B cell (primary cell): Measurements from ENCODE around the gene SEC61B. TPM values are rescaled to one million over a fixed set of nuclear protein-coding genes. Genes with fewer than 3 reads are reported as not detected.

ENCODE experiments used
- ATAC-seq: fragments of 200-7000 bp; cut with Tn5 transposase; one replicate; pipeline ENCODE4 v1.10.0; 2021; ENCODE audit warnings: low read depth, mild to moderate bottlenecking, moderate number of reproducible peaks, moderate library complexity
- CTCF ChIA-PET: fragments of 350-600 bp; sonication (Branson Sonifier 250); formaldehyde crosslinking; loops from one replicate; lab custom pipeline; 2021; ENCODE audit warnings: antibody characterized with exemption, inconsistent platforms; lab: Charles Lee
- POLR2A ChIA-PET: fragments of 350-600 bp; sonication (Branson Sonifier 250); formaldehyde crosslinking; loops from one replicate; lab custom pipeline; 2021; ENCODE audit warnings: antibody characterized with exemption; lab: Charles Lee
- DNase-seq: peaks from one replicate; pipeline ENCODE4 v3.0.0; 2013
- H2AFZ ChIP-seq: 2 replicates; pipeline ENCODE4 v1.6.1; 2012; ENCODE audit warnings: mild to moderate bottlenecking, low read depth, low read length; ENCODE audit not compliant: insufficient read depth, poor library complexity, severe bottlenecking
- H3K27ac ChIP-seq, 2 donors: 1 replicate in 1 of 2; 2 replicates in 1 of 2; pipeline ENCODE4 v1.5.1; 2012 to 2013; ENCODE audit warnings: low read length in 2 of 2, mild to moderate bottlenecking in 2 of 2, moderate library complexity in 1 of 2
- H3K27me3 ChIP-seq, 4 experiments: fragments of 200-600 bp in 1 of 4; sonication (generic) in 1 of 4; replicated peaks in 1 of 4; 1 replicate in 2 of 4; 2 replicates in 2 of 4; pipeline versions ENCODE4 v1.6.1 to v1.7.0; 2013 to 2016; ENCODE audit warnings: low read length in 3 of 4, mild to moderate bottlenecking in 2 of 4, mixed read lengths in 1 of 4, moderate library complexity in 1 of 4; ENCODE audit not compliant: insufficient read depth in 4 of 4, control insufficient read depth in 3 of 4; ENCODE audit errors: control extremely low read depth in 1 of 4
- H3K36me3 ChIP-seq, 2 experiments: replicated peaks in 1 of 2; 1 replicate in 1 of 2; 2 replicates in 1 of 2; pipeline versions ENCODE4 v1.6.1 to v1.7.1; 2013; ENCODE audit warnings: low read length in 1 of 2; ENCODE audit not compliant: insufficient read depth in 2 of 2, control insufficient read depth in 1 of 2; ENCODE audit errors: control extremely low read depth in 1 of 2, extremely low read depth in 1 of 2
- H3K4me1 ChIP-seq, 2 donors: fragments of 200-600 bp in 1 of 2; sonication (generic) in 1 of 2; 1 replicate in 1 of 2; 2 replicates in 1 of 2; pipeline versions ENCODE4 v1.5.1 to v1.6.1; 2013 to 2017; ENCODE audit warnings: low read length in 2 of 2; ENCODE audit not compliant: control insufficient read depth in 2 of 2, insufficient read depth in 2 of 2
- H3K4me2 ChIP-seq: replicated peaks from 2 replicates; pipeline ENCODE3; 2012; ENCODE audit warnings: mild to moderate bottlenecking, low read depth, low read length; ENCODE audit not compliant: poor library complexity, severe bottlenecking
- H3K4me3 ChIP-seq, 5 experiments: fragments of 200-600 bp in 1 of 5; sonication (generic) in 1 of 5; 1 replicate in 3 of 5; 2 replicates in 2 of 5; pipeline versions ENCODE4 v1.5.1 to v1.7.0; 2011 to 2016; ENCODE audit warnings: low read length in 4 of 5, mild to moderate bottlenecking in 4 of 5, low read depth in 2 of 5, control low read depth in 1 of 5, moderate library complexity in 1 of 5; ENCODE audit not compliant: insufficient read depth in 1 of 5; ENCODE audit errors: control extremely low read depth in 1 of 5, extremely low read depth in 1 of 5
- H3K79me2 ChIP-seq: fragments of 200-600 bp; sonication (generic); one replicate; pipeline ENCODE4 v1.6.0; 2016; ENCODE audit warnings: low read length; ENCODE audit not compliant: control insufficient read depth, insufficient read depth
- H3K9ac ChIP-seq: fragments of 200-600 bp; sonication (generic); 2 replicates; pipeline ENCODE4 v1.6.1; 2017; ENCODE audit warnings: mild to moderate bottlenecking, low read length, moderate library complexity
- H3K9me3 ChIP-seq, 3 donors: one replicate each; pipeline versions ENCODE4 v1.6.1 to v1.7.1; 2013; ENCODE audit warnings: low read length in 2 of 3; ENCODE audit not compliant: control insufficient read depth in 2 of 3, insufficient read depth in 1 of 3; ENCODE audit errors: control extremely low read depth in 1 of 3
- H4K20me1 ChIP-seq: 2 replicates; pipeline ENCODE4 v1.6.0; 2012; ENCODE audit warnings: mild to moderate bottlenecking, low read length; ENCODE audit not compliant: insufficient read depth, control insufficient read depth, poor library complexity, severe bottlenecking
- H3K27ac Mint-ChIP-seq: one replicate; pipeline ENCODE4 v1.8.0; 2021; ENCODE audit warnings: mixed read lengths
- H3K27me3 Mint-ChIP-seq: one replicate; pipeline ENCODE4 v1.8.0; 2021; ENCODE audit warnings: mixed read lengths
- H3K4me1 Mint-ChIP-seq: one replicate; pipeline ENCODE4 v1.8.0; 2021; ENCODE audit warnings: mixed read lengths
- H3K4me3 Mint-ChIP-seq: one replicate; pipeline ENCODE4 v1.8.0; 2021; ENCODE audit warnings: mixed read lengths
- H3K9me3 Mint-ChIP-seq: one replicate; pipeline ENCODE4 v1.8.0; 2022; ENCODE audit warnings: mixed read lengths; ENCODE audit not compliant: insufficient read depth
- EZH2 ChIP-seq: IDR thresholded peaks from 2 replicates; pipeline ENCODE4 v1.6.1; 2012; ENCODE audit warnings: borderline replicate concordance, low read depth, mild to moderate bottlenecking, moderate library complexity, low read length; ENCODE audit not compliant: insufficient read depth, poor library complexity, severe bottlenecking
- WGBS: methylation state at CpG from one replicate; pipeline ENCODE4 v1.1.5; 2013; ENCODE audit warnings: missing lambda C conversion rate; ENCODE audit not compliant: insufficient coverage; 5-methylcytosine and 5-hydroxymethylcytosine counted together
- intact Hi-C: fragments of 100-400 bp; cut with micrococcal nuclease; formaldehyde crosslinking; loops from one replicate; pipeline ENCODE4 v1.10.0; 2022
- polyA plus RNA-seq: library from polyadenylated mRNA; depleted of rRNA; stranded (reverse); fragments of >200 nt; gene quantifications from 2 replicates; pipeline ENCODE4 v1.2.3, GENCODE V29; 2012
- total RNA-seq, 2 donors: library from RNA; stranded (reverse); fragments of 120-200 nt in 1 of 2; gene quantifications; 1 replicate in 1 of 2; 2 replicates in 1 of 2; pipeline versions ENCODE4 v1.2.3 to v1.2.4, GENCODE V29; 2013 to 2022
- TF ChIP-seq, protein P1 (sequence below): fragments of 200-600 bp; IDR thresholded peaks from one replicate; pipeline ENCODE4 v1.8.0; 2022; ENCODE audit warnings: antibody characterized with exemption, mild to moderate bottlenecking

SEC61B gene
- total and polyA plus RNA-seq, 2 donors (not counting 1 experiment from before 2014, with no cell fraction given), result 70.2 to 92.1 TPM

DNA sequence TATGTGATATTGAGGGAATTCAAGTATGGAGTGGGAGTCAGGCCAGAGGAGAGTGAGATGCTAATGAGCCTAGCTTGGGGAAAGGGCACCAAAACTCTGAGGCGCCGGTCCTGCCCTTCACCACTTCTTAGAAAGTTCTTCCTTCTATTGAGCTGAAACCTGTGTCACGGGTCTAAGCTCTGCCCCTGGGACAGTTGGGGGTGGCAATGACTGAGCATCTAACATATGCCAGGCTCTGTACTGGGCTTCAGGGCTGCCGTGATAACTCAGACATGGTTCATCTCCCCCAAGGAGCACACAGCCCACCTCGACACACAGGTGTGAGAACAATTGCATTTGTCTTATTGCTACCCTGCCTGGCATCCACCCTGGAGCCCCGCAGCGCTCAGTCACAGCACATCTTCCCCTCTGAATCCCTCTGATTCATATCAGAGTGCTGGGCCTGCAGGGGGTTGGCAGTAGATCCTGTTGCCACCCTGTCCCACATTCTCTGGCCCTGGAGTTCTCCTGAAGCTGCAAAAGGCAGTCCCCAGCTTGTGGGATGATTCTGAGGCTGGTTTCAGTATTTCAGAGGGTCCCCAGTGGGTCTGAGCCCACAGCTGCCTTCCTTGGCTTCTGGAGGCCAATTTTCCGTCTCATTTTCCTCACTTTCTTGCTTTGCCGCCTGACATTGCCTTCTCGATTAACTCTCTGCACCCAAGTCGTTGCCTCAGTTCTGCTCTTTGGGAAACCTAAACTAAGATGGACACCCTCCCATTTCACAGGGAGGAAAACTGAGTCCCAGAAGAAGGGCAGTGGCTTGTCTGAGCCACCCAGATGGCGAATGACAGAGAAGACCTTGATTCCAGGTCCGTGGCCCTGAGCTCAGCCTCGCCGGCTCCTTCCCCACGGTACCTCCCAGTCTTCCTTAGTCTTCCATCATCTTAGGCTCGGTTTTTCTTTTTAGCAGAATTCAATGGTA lies 42.9 kb upstream of the SEC61B start:
- intact Hi-C loops, result no loop called here
- ATAC-seq (no peak), DNase-seq (no peak)
- Histone ChIP-seq H4K20me1 (no peaks in the 10 kb centered on the region), H3K27ac (no peak overlapping the region), H3K9ac (no peak overlapping the region), H3K4me1 (peaks cover 20 to 35% of the 10 kb centered on the region in 2 donors), H3K4me3 (no peak overlapping the region), H3K36me3 (no peaks in the 10 kb centered on the region), H2AFZ (no peak overlapping the region), H3K4me2 (no peak overlapping the region), H3K79me2 (no peaks in the 10 kb centered on the region), H3K27me3 (no peaks in the 10 kb centered on the region), H3K9me3 (no peaks in the 10 kb centered on the region)
- Mint-ChIP-seq H3K4me3 (peak overlapping the region; percentile 1), H3K4me1 (peaks cover 74% of the 10 kb centered on the region), H3K9me3 (no peaks in the 10 kb centered on the region), H3K27me3 (no peaks in the 10 kb centered on the region), H3K27ac (peak overlapping the region; percentile 47)
- WGBS, result 81% methylated on average over 11 of the region's 17 CpGs
- no peak for TF ChIP-seq EZH2
- TF ChIP-seq, protein P1, sequence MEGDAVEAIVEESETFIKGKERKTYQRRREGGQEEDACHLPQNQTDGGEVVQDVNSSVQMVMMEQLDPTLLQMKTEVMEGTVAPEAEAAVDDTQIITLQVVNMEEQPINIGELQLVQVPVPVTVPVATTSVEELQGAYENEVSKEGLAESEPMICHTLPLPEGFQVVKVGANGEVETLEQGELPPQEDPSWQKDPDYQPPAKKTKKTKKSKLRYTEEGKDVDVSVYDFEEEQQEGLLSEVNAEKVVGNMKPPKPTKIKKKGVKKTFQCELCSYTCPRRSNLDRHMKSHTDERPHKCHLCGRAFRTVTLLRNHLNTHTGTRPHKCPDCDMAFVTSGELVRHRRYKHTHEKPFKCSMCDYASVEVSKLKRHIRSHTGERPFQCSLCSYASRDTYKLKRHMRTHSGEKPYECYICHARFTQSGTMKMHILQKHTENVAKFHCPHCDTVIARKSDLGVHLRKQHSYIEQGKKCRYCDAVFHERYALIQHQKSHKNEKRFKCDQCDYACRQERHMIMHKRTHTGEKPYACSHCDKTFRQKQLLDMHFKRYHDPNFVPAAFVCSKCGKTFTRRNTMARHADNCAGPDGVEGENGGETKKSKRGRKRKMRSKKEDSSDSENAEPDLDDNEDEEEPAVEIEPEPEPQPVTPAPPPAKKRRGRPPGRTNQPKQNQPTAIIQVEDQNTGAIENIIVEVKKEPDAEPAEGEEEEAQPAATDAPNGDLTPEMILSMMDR, result no peak
- POLR2A ChIA-PET, result interaction anchor here (2.6 kb wide), 1 partner anchor 11 kb away, joined by 6 read pairs; no protein-coding TSS in a partner anchor
- CTCF ChIA-PET, result interaction anchor here (1.4 to 4.3 kb wide), 3 partner anchors 12 to 18 kb away, joined by 4 to 41 read pairs (median 16); no protein-coding TSS in a partner anchor

DNA sequence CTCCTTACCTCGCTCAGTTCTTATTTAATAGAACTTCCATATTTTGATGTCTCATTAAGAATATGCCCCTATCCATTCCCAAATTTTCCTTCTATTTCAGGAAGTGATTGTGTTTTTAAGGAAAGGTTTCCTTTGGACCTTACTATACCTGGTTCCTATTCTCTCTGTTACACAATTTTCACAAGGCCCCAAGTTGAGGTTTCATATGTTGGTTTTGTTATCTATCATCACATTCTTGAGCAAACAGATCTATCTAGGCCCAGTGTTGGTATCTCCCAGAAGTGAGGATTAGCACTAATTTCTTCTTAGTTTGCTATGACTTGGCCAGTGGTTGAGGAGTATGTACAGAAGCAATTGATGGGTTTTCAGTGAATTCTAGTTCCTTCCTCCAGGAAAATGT lies 41.9 kb upstream of the SEC61B start:
- Histone ChIP-seq H3K4me3 (no peak overlapping the region), H3K4me2 (no peak overlapping the region), H3K4me1 (peaks cover 28 to 45% of the 10 kb centered on the region in 2 donors), H3K79me2 (no peaks in the 10 kb centered on the region), H3K27me3 (no peaks in the 10 kb centered on the region), H2AFZ (no peak overlapping the region), H3K27ac (no peak overlapping the region), H3K9ac (no peak overlapping the region), H4K20me1 (no peaks in the 10 kb centered on the region), H3K36me3 (no peaks in the 10 kb centered on the region), H3K9me3 (no peaks in the 10 kb centered on the region)
- no peaks in the 10 kb centered on the region for H3K27me3 Mint-ChIP-seq
- H3K9me3 Mint-ChIP-seq, result no peaks in the 10 kb centered on the region
- H3K4me1 Mint-ChIP-seq, result peaks cover 82% of the 10 kb centered on the region
- intact Hi-C loops, result loop anchor here (5.0 to 10.0 kb wide), 3 partner anchors 335 to 905 kb away; no protein-coding TSS in a partner anchor
- TF ChIP-seq, protein P1, result no peak
- no peak for TF ChIP-seq EZH2
- ChIA-PET POLR2A (no interaction called here), CTCF (interaction anchor here (1.4 to 11.1 kb wide), 2 partner anchors 16 to 19 kb away, joined by 4 to 185 read pairs; no protein-coding TSS in a partner anchor)
- DNase-seq (no peak), ATAC-seq (no peak)
- WGBS, result no CpG with 5 or more reads among the region's 1 CpG
- H3K4me3 Mint-ChIP-seq, result no peak overlapping the region
- H3K27ac Mint-ChIP-seq, result peak overlapping the region; percentile 85
